Transverse colon (tissue), 4 donors: ENCODE data around the gene ADAMTS16. TPM values are rescaled to one million over a fixed set of nuclear protein-coding genes. Genes with fewer than 3 reads are reported as not detected.

ENCODE experiments used
- DNase-seq: peaks from one replicate; pipeline ENCODE4 v3.0.0-alpha.2; 2019
- H3K27ac ChIP-seq, 4 donors: fragments of 200-600 bp; sonication (generic); 2 replicates each; pipeline ENCODE4 v1.5.1; 2016 to 2018; ENCODE audit warnings: inconsistent platforms in 4 of 4
- H3K27me3 ChIP-seq: fragments of 200-600 bp; sonication (generic); 2 replicates; pipeline ENCODE4 v1.5.1; 2017; ENCODE audit warnings: inconsistent platforms
- H3K36me3 ChIP-seq, 4 donors: fragments of 200-600 bp; sonication (generic); 2 replicates each; pipeline ENCODE4 v1.5.1; 2017 to 2019; ENCODE audit warnings: inconsistent platforms in 4 of 4
- H3K4me1 ChIP-seq, 4 donors: fragments of 200-600 bp; sonication (generic); 2 replicates each; pipeline ENCODE4 v1.5.1; 2017 to 2020; ENCODE audit warnings: inconsistent platforms in 4 of 4
- H3K4me3 ChIP-seq, 4 donors: fragments of 200-600 bp; sonication (generic); 1 replicate in 1 of 4; 2 replicates in 3 of 4; pipeline versions ENCODE4 v1.5.1 to v1.6.1; 2017 to 2019; ENCODE audit warnings: inconsistent platforms in 4 of 4
- H3K9me3 ChIP-seq, 2 donors: fragments of 200-600 bp; sonication (generic); 2 replicates each; pipeline ENCODE4 v1.5.1; 2017 to 2019; ENCODE audit warnings: inconsistent platforms in 2 of 2
- EP300 ChIP-seq: sonication (generic); formaldehyde crosslinking; IDR thresholded peaks from one replicate; pipeline ENCODE4 v1.6.1; 2017; ENCODE audit warnings: antibody characterized with exemption, low read depth
- POLR2A ChIP-seq: fragments of 450-650 bp; IDR thresholded peaks from one replicate; pipeline ENCODE4 v1.6.1; 2016; ENCODE audit warnings: antibody characterized with exemption, mild to moderate bottlenecking, moderate library complexity
- POLR2AphosphoS5 ChIP-seq, 3 donors: sonication (generic); formaldehyde crosslinking; IDR thresholded peaks; one replicate each; pipeline ENCODE4 v1.6.1; 2016; ENCODE audit warnings: antibody characterized with exemption in 3 of 3
- WGBS, 2 donors: methylation state at CpG; one replicate each; pipeline ENCODE4 v1.1.5; 2018; ENCODE audit warnings: low coverage in 1 of 2; 5-methylcytosine and 5-hydroxymethylcytosine counted together
- in situ Hi-C, 4 donors: fragments of 200-750 bp; cut with MboI; loops; one replicate each; pipeline versions ENCODE4 v1.15.0 to v1.15.1; 2017; ENCODE audit warnings: low sequenced_read_pairs in 3 of 4, low pct_ligation_motif_present in 1 of 4, low pct_unique_long_range_greater_than_20kb in 1 of 4
- intact Hi-C: fragments of 100-400 bp; cut with DNase I; formaldehyde crosslinking; loops from one replicate; pipeline ENCODE4 v1.15.1; 2023; ENCODE audit warnings: low total_unique reads
- total RNA-seq, 4 donors: library from RNA; depleted of rRNA; stranded (reverse); fragments of >200 nt; gene quantifications; one replicate each; pipeline ENCODE4 v1.1.0, GENCODE V29; 2016
- TF ChIP-seq, protein P1 (sequence below), 5 experiments: fragments of 200-600 bp in 3 of 5; fragments of 450-650 bp in 2 of 5; sonication (generic) in 3 of 5; IDR thresholded peaks; 1 replicate in 2 of 5; 2 replicates in 3 of 5; pipeline ENCODE4 v1.5.1; 2016 to 2017; ENCODE audit warnings: antibody characterized with exemption in 5 of 5, inconsistent platforms in 3 of 5, mild to moderate bottlenecking in 2 of 5, moderate library complexity in 1 of 5

ADAMTS16 gene
- total RNA-seq, 4 donors from 2014 or later = 0.68 to 4.4 TPM; not detected in 2

DNA sequence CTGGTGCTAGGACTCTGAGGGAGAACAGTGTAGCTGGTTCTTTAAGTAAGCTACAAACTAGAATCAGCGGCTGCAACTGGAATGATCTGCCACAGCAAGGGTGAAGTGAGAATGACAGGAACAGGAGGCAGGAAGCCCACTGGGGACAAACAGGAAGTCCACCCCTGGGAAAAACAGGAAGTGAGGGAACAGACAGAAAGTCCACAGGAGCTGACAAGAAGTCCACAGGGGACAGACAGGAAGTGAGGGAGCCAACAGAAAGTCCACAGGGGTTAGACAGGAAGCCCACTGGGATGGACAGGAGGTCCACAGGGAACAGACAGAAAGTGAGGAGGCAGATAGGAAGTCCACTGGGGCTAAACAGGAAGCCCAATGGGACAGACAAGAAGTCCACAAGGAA lies 15.5 kb downstream of the ADAMTS16 start:
- in situ Hi-C loops = no loop called here
- Histone ChIP-seq H3K27ac (no peak overlapping the region), H3K9me3 (no peaks in the 10 kb centered on the region), H3K4me1 (no peaks in the 10 kb centered on the region), H3K27me3 (no peaks in the 10 kb centered on the region), H3K4me3 (no peak overlapping the region), H3K36me3 (no peaks in the 10 kb centered on the region)
- 64% methylated on average over 1 of the region's 1 CpG; no CpG with 5 or more reads in 1 of the 2 donors for WGBS, 2 donors
- DNase-seq = no peak
- intact Hi-C loops = no loop called here
- no peak for TF ChIP-seq EP300
- TF ChIP-seq POLR2A = no peak
- TF ChIP-seq, protein P1, sequence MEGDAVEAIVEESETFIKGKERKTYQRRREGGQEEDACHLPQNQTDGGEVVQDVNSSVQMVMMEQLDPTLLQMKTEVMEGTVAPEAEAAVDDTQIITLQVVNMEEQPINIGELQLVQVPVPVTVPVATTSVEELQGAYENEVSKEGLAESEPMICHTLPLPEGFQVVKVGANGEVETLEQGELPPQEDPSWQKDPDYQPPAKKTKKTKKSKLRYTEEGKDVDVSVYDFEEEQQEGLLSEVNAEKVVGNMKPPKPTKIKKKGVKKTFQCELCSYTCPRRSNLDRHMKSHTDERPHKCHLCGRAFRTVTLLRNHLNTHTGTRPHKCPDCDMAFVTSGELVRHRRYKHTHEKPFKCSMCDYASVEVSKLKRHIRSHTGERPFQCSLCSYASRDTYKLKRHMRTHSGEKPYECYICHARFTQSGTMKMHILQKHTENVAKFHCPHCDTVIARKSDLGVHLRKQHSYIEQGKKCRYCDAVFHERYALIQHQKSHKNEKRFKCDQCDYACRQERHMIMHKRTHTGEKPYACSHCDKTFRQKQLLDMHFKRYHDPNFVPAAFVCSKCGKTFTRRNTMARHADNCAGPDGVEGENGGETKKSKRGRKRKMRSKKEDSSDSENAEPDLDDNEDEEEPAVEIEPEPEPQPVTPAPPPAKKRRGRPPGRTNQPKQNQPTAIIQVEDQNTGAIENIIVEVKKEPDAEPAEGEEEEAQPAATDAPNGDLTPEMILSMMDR (IDR thresholded peaks at IDR 0.05) = no peak
- no peak for TF ChIP-seq POLR2AphosphoS5 (IDR thresholded peaks at IDR 0.05)

DNA sequence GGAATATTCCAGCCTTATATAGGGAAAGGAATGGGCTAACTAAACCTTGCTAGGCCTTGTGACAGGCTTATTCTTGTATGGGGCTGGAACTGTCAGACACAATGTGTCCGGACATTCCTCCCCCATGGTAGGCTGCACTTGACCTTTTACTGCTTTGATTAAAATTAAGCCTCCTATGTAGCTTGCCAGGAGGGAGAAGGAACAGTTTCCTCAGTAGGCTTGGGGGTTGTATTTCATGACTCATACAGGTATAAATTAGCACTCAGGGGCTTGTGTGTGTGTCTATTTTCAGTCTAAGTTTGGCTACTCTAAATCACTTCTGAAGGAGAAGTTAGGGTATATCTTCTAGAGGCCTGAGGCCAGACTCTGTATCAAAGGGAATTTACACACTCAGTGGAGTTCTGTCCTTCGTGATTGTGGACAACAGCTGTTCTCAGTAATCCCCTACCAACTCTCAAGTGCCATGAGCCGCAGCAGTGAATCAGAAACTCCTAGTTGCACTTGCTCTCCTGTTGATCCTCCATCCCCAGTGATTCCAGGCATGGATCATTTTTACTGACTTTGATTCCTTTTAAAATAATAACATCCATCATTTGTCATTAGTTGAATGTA lies 16.4 kb downstream of the ADAMTS16 start:
- Histone ChIP-seq H3K36me3 (no peaks in the 10 kb centered on the region), H3K27ac (no peak overlapping the region), H3K4me1 (no peaks in the 10 kb centered on the region), H3K4me3 (no peak overlapping the region), H3K27me3 (no peaks in the 10 kb centered on the region), H3K9me3 (no peaks in the 10 kb centered on the region)
- TF ChIP-seq EP300 = no peak
- TF ChIP-seq POLR2A = no peak
- intact Hi-C loops = no loop called here
- in situ Hi-C loops = no loop called here
- no peak for DNase-seq
- 69 to 88% methylated on average over 1 to 3 of the region's 3 CpGs for WGBS, 2 donors

DNA sequence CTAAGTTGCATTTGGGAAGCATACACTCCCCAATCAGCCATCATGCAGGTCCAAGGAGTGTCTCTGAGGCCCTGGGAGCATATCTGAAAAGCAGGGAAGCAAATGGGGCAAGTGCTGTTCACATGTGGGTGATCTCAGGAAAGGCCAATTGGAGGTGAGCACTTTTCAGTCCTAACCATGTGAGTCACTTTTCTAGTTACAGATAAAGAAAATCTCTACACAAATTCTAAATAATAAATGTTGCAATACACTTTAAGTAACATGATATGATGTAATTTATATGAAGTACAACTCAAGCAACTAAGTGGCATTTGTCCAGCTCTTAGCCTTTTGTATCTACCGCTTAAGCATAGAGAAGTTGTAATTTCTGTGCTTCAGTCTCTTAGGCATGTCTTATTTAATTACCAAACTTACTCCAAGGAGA lies 18.4 kb downstream of the ADAMTS16 start:
- H3K27ac ChIP-seq = no peak overlapping the region
- TF ChIP-seq POLR2AphosphoS5 (IDR thresholded peaks at IDR 0.05) (no peak), EP300 (no peak), POLR2A (no peak)
- TF ChIP-seq, protein P1 (IDR thresholded peaks at IDR 0.05) = no peak
- H3K4me1 ChIP-seq = no peaks in the 10 kb centered on the region
- no peak overlapping the region for H3K4me3 ChIP-seq
- no peaks in the 10 kb centered on the region for H3K27me3 ChIP-seq
- no peak for DNase-seq
- no peaks in the 10 kb centered on the region for H3K9me3 ChIP-seq
- in situ Hi-C loops (no loop called here), intact Hi-C loops (no loop called here)
- no peaks in the 10 kb centered on the region for H3K36me3 ChIP-seq
- 92 to 100% methylated on average over 1 of the region's 1 CpG for WGBS, 2 donors

DNA sequence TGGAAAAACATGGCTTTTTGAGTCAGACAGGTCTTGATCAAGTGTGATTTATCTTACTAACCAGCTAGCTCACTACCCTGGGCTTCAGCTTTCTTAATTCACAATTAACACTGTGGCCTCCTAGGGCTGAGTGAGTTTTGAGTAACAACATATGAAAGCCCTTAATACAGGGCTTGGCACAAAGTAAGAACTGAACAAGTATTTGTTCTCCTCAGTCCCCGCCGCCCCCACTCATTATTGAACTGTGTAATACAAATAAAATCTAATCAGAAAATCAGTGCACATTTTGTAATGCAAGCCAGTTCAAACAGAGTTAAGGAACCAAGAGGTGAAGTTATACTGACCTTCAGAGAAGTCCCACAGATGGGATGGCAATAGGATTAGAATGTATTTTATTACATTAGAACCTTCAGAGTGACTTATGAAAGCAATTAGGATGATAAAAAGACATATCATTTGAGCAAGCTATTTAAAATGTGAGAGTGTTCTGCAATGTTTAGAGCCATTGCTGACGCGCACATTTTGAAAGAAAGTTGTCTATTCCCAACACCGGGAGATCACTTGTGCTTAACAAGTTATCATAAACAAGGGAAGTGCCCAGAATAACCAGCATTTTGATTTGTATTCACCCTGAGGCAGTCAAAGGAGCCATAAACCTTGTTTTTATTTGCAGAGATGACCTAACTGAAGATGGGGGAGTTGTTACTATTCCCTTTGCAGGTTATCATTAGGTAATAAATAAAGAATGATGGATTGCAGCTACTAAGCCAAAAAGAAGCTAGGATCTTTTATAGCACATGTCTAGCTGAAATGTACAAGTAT lies 19.4 kb downstream of the ADAMTS16 start:
- TF ChIP-seq, protein P1 (IDR thresholded peaks at IDR 0.05) = no peak
- no peak for TF ChIP-seq POLR2A
- TF ChIP-seq POLR2AphosphoS5 (IDR thresholded peaks at IDR 0.05) = no peak
- TF ChIP-seq EP300 = no peak
- Histone ChIP-seq H3K4me3 (no peak overlapping the region), H3K4me1 (no peaks in the 10 kb centered on the region), H3K36me3 (no peaks in the 10 kb centered on the region), H3K27ac (no peak overlapping the region), H3K27me3 (no peaks in the 10 kb centered on the region), H3K9me3 (no peaks in the 10 kb centered on the region)
- 52 to 61% methylated on average over 4 to 5 of the region's 5 CpGs for WGBS, 2 donors
- no peak for DNase-seq
- in situ Hi-C loops = no loop called here
- intact Hi-C loops = no loop called here
